ENCODE results near the gene COX4I1. TPM values are rescaled to one million over a fixed set of nuclear protein-coding genes. Genes with fewer than 3 reads are reported as not detected.
A peak's percentile ranks its signal among the peaks of the same experiment; 100 is the strongest.

The COX4I1 gene
- total RNA-seq, 1 donor from 2014 or later = 850 TPM

DNA sequence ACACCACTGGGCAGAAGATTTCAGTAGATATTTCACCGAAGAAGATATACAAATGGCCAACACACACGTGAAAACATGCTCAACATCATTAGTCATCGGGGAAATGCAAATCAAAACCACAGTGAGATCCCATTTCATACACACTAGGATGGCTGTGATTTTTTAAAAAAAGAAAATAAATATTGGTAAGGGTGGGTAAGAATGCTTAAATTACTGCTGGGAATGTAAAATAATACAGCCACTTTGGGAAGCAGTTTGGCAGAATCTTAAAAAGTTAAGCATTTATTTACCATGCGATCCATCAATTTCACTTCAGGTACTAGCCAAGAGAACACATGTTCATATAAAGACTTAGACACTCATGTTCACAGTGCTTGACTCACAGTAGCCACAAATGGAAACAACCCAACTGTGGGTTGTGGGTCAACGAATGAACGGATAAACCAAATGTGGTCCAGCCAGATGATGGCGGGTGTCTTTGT lies 42.1 kb upstream of the COX4I1 start:
- peak; percentile 16 for DNase-seq (ENCODE audit: low read depth)

DNA sequence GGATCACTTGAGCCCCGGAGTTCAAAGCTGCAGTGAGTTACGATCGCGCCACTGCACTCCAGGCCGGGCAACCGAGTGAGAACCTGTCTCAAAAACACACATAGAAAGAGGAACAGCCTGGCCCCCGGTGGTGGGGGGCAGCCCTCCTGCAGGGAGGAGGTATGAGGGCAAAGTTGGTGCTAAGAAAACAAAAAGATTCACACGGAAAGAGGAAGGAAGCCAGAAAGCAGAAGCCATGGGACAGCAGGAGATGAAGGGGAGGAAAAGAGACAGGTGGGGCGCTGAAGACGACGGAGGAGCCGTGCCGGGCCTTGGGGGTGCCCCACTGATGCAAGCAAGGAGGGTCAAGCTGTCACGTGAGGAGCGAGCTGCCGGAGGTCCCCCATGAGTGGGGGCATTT lies 40.4 kb upstream of the COX4I1 start:
- DNase-seq (ENCODE audit: low read depth) = no peak
- H3K36me3 ChIP-seq (ENCODE audit: control insufficient read depth, insufficient read depth, low read length) = no peaks in the 10 kb centered on the region

More for the DNA sequence above, 42.1 kb upstream of the COX4I1 start:
- Histone ChIP-seq H3K36me3 (ENCODE audit: control insufficient read depth, insufficient read depth, low read length) (no peaks in the 10 kb centered on the region), H3K4me3 (ENCODE audit: low read depth, low read length) (no peak overlapping the region), H3K27me3 (ENCODE audit: control insufficient read depth, insufficient read depth, low read length) (peaks cover 23% of the 10 kb centered on the region)
- TF ChIP-seq CTCF (IDR thresholded peaks at IDR 0.05; ENCODE audit: insufficient read depth, low read length, poor library complexity, severe bottlenecking) = no peak

GRCh38 chr16:85759631-85760419 lies 39.7 kb upstream of the COX4I1 start:
- no peaks in the 10 kb centered on the region for H3K36me3 ChIP-seq (ENCODE audit: control insufficient read depth, insufficient read depth, low read length)
- peak; percentile 45 for TF ChIP-seq CTCF (IDR thresholded peaks at IDR 0.05; ENCODE audit: insufficient read depth, low read length, poor library complexity, severe bottlenecking)

More for the DNA sequence above, 40.4 kb upstream of the COX4I1 start:
- Histone ChIP-seq H3K27me3 (ENCODE audit: control insufficient read depth, insufficient read depth, low read length) (peaks cover 16% of the 10 kb centered on the region), H3K4me3 (ENCODE audit: low read depth, low read length) (no peak overlapping the region)
- TF ChIP-seq CTCF (IDR thresholded peaks at IDR 0.05; ENCODE audit: insufficient read depth, low read length, poor library complexity, severe bottlenecking) = no peak

GRCh38 chr16:85761861-85762260 lies 37.6 kb upstream of the COX4I1 start:
- Histone ChIP-seq H3K36me3 (ENCODE audit: control insufficient read depth, insufficient read depth, low read length) (no peaks in the 10 kb centered on the region), H3K4me3 (ENCODE audit: low read depth, low read length) (no peak overlapping the region), H3K27me3 (ENCODE audit: control insufficient read depth, insufficient read depth, low read length) (peaks cover 14% of the 10 kb centered on the region)
- TF ChIP-seq CTCF (IDR thresholded peaks at IDR 0.05; ENCODE audit: insufficient read depth, low read length, poor library complexity, severe bottlenecking) = no peak
- no peak for DNase-seq (ENCODE audit: low read depth)

More at GRCh38 chr16:85759631-85760419, 39.7 kb upstream of the COX4I1 start:
- no peak overlapping the region for H3K4me3 ChIP-seq (ENCODE audit: low read depth, low read length)
- no peak for DNase-seq (ENCODE audit: low read depth)
- peaks cover 16% of the 10 kb centered on the region for H3K27me3 ChIP-seq (ENCODE audit: control insufficient read depth, insufficient read depth, low read length)

DNA sequence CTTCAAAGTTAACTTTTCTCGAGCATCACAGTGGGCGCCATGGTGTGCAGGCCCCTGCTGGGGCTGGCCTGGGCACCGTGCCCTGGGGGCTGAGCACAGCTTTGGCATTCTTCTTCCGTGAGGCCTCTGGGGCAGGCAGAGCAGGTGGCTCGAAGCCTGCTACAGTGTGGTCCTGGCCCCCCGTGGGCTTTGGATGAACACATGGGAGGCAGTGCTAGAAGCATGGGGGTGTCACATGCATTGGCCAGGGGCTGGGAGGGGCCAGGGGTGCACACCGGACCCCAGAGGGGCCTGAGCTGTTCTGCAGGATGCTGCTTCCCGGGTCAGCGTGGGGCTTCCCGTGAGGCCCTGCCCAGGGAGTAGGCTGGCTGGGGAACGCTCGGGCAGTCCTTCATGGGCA lies 36.5 kb upstream of the COX4I1 start:
- peaks cover 14% of the 10 kb centered on the region for H3K27me3 ChIP-seq (ENCODE audit: control insufficient read depth, insufficient read depth, low read length)

More for the DNA sequence above, 36.5 kb upstream of the COX4I1 start:
- TF ChIP-seq CTCF (IDR thresholded peaks at IDR 0.05; ENCODE audit: insufficient read depth, low read length, poor library complexity, severe bottlenecking) = no peak
- DNase-seq (ENCODE audit: low read depth) = no peak
- Histone ChIP-seq H3K4me3 (ENCODE audit: low read depth, low read length) (no peak overlapping the region), H3K36me3 (ENCODE audit: control insufficient read depth, insufficient read depth, low read length) (no peaks in the 10 kb centered on the region)
